Measurements from ENCODE around the gene GMIP. TPM values are rescaled to one million over a fixed set of nuclear protein-coding genes. Genes with fewer than 3 reads are reported as not detected.
"Not testable (repeated sequence)": the region's sequence is repeated elsewhere in the genome, so short reads cannot be mapped to it uniquely, and the experiment has no call there.

GMIP gene
- total and polyA plus RNA-seq, 2 experiments from 2014 or later: 3.1 to 5.0 TPM

DNA sequence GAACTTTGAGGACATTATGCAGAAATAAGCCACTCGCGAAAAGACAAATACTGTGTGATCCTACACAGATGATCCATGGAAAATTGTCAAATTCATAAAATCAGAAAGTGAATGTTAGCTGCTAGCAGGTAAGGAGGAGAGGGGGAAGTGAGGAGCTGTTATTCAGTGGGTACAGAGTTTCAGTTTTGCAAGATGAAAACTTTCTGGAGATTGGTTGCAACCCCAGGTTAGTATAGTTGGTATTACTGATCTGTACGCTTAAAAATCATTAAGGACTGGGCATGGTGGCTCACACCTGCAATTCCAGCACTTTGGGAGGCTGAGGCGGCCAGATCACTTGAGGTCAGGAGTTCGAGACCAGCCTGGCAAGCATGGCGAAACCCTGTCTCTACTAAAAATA is 43.1 kb upstream of the GMIP start:
- in situ Hi-C loops (cut with MboI): no loop called here
- H2AFZ ChIP-seq: no peak overlapping the region

DNA sequence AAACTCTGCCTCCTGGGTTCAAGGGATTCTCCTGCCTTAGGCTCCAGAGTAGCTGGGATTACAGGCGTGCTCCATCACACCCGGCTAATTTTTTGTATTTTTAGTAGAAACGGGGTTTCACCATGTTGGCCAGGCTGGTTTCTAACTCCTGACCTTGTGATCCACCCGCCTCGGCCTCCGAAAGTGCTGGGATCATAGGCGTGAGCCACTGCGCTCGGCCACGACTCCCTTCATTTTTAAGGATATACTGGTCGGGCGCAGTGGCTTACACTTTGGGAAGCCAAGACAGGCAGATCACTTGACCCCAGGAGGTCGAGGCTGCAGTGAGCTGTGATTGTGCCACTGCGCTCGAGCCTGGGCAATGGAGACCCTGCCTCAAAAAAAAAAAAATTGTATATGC is 42.7 kb upstream of the GMIP start:
- H3K27ac ChIP-seq; H4K20me1 ChIP-seq (ENCODE audit: insufficient read depth); H3K9me2 ChIP-seq (ENCODE audit: insufficient read depth); DNase-seq; H3K9me3 ChIP-seq (ENCODE audit: low read depth); H3K36me3 ChIP-seq (ENCODE audit: low read depth); H3K27me3 ChIP-seq (replicated peaks; ENCODE audit: insufficient read depth); H3K4me3 ChIP-seq; H3K79me2 ChIP-seq (ENCODE audit: insufficient read depth); H3K9ac ChIP-seq; H3K4me2 ChIP-seq (ENCODE audit: unreplicated experiment); H2AFZ ChIP-seq; in situ Hi-C loops (cut with MboI); H3K4me1 ChIP-seq (ENCODE audit: insufficient read depth); H3F3A ChIP-seq (ENCODE audit: insufficient read depth): not testable (repeated sequence)
- 94 to 97% methylated on average over 12 to 15 of the region's 15 CpGs for WGBS, 2 experiments (ENCODE audit: low coverage in 1 of 2, low lambda C conversion rate in 2 of 2, missing lambda C conversion rate in 2 of 2)

More for the DNA sequence above, 43.1 kb upstream of the GMIP start:
- Histone ChIP-seq H3F3A (ENCODE audit: insufficient read depth) (no peaks in the 10 kb centered on the region), H3K4me3 (no peak overlapping the region), H3K36me3 (ENCODE audit: low read depth) (no peaks in the 10 kb centered on the region), H3K9me3 (ENCODE audit: low read depth) (no peaks in the 10 kb centered on the region), H4K20me1 (ENCODE audit: insufficient read depth) (no peaks in the 10 kb centered on the region), H3K4me2 (ENCODE audit: unreplicated experiment) (no peak overlapping the region), H3K9me2 (ENCODE audit: insufficient read depth) (no peaks in the 10 kb centered on the region), H3K9ac (no peak overlapping the region), H3K27me3 (replicated peaks; ENCODE audit: insufficient read depth) (no peaks in the 10 kb centered on the region), H3K27ac (no peak overlapping the region), H3K4me1 (ENCODE audit: insufficient read depth) (no peaks in the 10 kb centered on the region), H3K79me2 (ENCODE audit: insufficient read depth) (no peaks in the 10 kb centered on the region)
- 94 to 97% methylated on average over 6 of the region's 6 CpGs for WGBS, 2 experiments (ENCODE audit: low coverage in 1 of 2, low lambda C conversion rate in 2 of 2, missing lambda C conversion rate in 2 of 2)
- no peak for DNase-seq
- TF ChIP-seq EZH2phosphoT487 (IDR thresholded peaks at IDR 0.05; ENCODE audit: insufficient read depth, low read depth) (no peak), EZH2 (IDR thresholded peaks at IDR 0.05; ENCODE audit: insufficient read depth, poor library complexity, severe bottlenecking) (no peak)

DNA sequence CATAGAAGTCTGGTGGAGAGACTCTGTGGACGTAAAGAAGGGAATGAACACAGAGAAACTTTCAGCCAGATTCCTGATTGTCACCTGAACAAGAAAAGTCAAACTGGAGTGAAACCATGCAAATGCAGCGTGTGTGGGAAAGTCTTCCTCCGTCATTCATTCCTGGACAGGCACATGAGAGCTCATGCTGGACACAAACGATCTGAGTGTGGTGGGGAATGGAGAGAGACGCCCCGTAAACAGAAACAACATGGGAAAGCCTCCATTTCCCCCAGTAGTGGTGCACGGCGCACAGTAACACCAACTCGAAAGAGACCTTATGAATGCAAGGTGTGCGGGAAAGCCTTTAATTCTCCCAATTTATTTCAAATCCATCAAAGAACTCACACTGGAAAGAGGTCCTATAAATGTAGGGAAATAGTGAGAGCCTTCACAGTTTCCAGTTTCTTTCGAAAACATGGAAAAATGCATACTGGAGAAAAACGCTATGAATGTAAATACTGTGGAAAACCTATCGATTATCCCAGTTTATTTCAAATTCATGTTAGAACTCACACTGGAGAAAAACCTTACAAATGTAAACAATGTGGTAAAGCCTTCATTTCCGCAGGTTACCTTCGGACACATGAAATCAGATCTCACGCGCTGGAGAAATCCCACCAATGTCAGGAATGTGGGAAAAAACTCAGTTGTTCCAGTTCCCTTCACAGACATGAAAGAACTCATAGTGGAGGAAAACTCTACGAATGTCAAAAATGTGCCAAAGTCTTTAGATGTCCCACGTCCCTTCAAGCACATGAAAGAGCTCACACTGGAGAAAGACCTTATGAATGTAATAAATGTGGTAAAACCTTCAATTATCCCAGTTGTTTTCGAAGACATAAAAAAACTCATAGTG is 36.0 kb upstream of the GMIP start:
- DNase-seq: no peak
- TF ChIP-seq EZH2 (IDR thresholded peaks at IDR 0.05; ENCODE audit: insufficient read depth, poor library complexity, severe bottlenecking) (no peak), EZH2phosphoT487 (IDR thresholded peaks at IDR 0.05; ENCODE audit: insufficient read depth, low read depth) (no peak)
- H3F3A ChIP-seq (ENCODE audit: insufficient read depth): no peaks in the 10 kb centered on the region
- in situ Hi-C loops (cut with MboI): no loop called here
- H3K27me3 ChIP-seq (replicated peaks; ENCODE audit: insufficient read depth): no peaks in the 10 kb centered on the region
- no peak overlapping the region for H3K9ac ChIP-seq
- peaks cover 36% of the 10 kb centered on the region for H3K36me3 ChIP-seq (ENCODE audit: low read depth)
- H3K4me3 ChIP-seq: no peak overlapping the region
- H2AFZ ChIP-seq: no peak overlapping the region
- 96% methylated on average over 20 of the region's 20 CpGs for WGBS, 2 experiments (ENCODE audit: low coverage in 1 of 2, low lambda C conversion rate in 2 of 2, missing lambda C conversion rate in 2 of 2)
- H3K4me1 ChIP-seq (ENCODE audit: insufficient read depth): no peaks in the 10 kb centered on the region
- H3K9me2 ChIP-seq (ENCODE audit: insufficient read depth): no peaks in the 10 kb centered on the region
- H3K79me2 ChIP-seq (ENCODE audit: insufficient read depth): peaks cover 20% of the 10 kb centered on the region
- H3K9me3 ChIP-seq (ENCODE audit: low read depth): no peaks in the 10 kb centered on the region
- H3K4me2 ChIP-seq (ENCODE audit: unreplicated experiment): no peak overlapping the region
- no peaks in the 10 kb centered on the region for H4K20me1 ChIP-seq (ENCODE audit: insufficient read depth)
- no peak overlapping the region for H3K27ac ChIP-seq

DNA sequence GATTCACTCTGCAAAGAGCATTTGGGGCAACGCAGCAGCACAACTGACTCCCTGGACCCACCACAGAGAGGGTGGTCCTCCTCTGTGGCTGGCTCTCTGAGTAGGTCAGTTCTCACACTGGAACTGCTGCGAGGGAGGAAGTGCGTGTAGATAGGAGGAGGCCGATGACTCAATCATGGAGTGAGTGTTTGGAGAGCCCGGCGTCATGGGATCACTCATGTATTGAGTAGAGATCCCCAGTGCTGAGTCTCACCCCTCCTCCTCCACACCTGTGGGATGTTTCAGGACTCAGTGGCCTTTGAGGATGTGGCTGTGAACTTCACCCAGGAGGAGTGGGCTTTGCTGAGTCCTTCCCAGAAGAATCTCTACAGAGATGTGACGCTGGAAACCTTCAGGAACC is 34.1 kb upstream of the GMIP start:
- Histone ChIP-seq H3K4me2 (ENCODE audit: unreplicated experiment) (no peak overlapping the region), H3K27me3 (replicated peaks; ENCODE audit: insufficient read depth) (no peaks in the 10 kb centered on the region), H4K20me1 (ENCODE audit: insufficient read depth) (no peaks in the 10 kb centered on the region), H3K36me3 (ENCODE audit: low read depth) (peaks cover 43% of the 10 kb centered on the region), H3K27ac (no peak overlapping the region), H3K4me1 (ENCODE audit: insufficient read depth) (no peaks in the 10 kb centered on the region), H3K9ac (no peak overlapping the region), H3K79me2 (ENCODE audit: insufficient read depth) (peaks cover 33% of the 10 kb centered on the region), H3K9me2 (ENCODE audit: insufficient read depth) (no peaks in the 10 kb centered on the region), H3F3A (ENCODE audit: insufficient read depth) (no peaks in the 10 kb centered on the region), H3K4me3 (no peak overlapping the region), H2AFZ (no peak overlapping the region), H3K9me3 (ENCODE audit: low read depth) (no peaks in the 10 kb centered on the region)
- TF ChIP-seq EZH2 (IDR thresholded peaks at IDR 0.05; ENCODE audit: insufficient read depth, poor library complexity, severe bottlenecking) (no peak), EZH2phosphoT487 (IDR thresholded peaks at IDR 0.05; ENCODE audit: insufficient read depth, low read depth) (no peak)
- WGBS, 2 experiments (ENCODE audit: low coverage in 1 of 2, low lambda C conversion rate in 2 of 2, missing lambda C conversion rate in 2 of 2): 95 to 100% methylated on average over 7 of the region's 7 CpGs
- in situ Hi-C loops (cut with MboI): no loop called here
- no peak for DNase-seq
